ENCODE results near the gene CHST5.

Gene CHST5

GRCh38 chr16:75535901-75536300 is at the start of gene CHST5:
Gene CHST5 (minus strand): TSS chr16:75536108. CDS start chr16:75530384, 5,724 bp downstream.
- no peak for DNase-seq (ENCODE audit: low read depth in 2 of 2)

GRCh38 chr16:75584108-75584507 is 48.2 kb upstream of the CHST5 start:
- no peak for DNase-seq (ENCODE audit: low read depth in 2 of 2)

GRCh38 chr16:75579281-75579834 is 43.5 kb upstream of the CHST5 start:
- DNase-seq (ENCODE audit: low read depth in 2 of 2), result no peak

GRCh38 chr16:75578725-75579124 is 42.8 kb upstream of the CHST5 start:
- DNase-seq (ENCODE audit: low read depth in 2 of 2), result no peak

DNA sequence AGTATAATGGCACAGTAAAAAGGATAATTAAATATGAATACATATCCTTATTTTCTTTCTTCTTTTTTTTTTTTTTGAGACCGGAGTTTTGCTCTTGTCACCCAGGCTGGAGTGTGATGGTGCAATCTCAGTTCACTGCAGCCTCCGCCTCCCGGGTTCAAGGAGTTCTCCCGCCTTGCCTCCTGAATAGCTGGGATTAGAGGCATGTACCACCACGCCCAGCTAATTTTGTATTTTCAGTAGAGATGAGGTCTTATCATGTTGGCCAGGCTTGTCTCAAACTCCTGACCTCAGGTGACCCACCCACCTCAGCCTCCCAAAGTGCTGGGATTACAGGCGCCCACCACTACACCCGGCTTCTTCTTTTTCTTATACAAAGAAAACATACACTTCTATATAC is 42.3 kb upstream of the CHST5 start:
- DNase-seq (ENCODE audit: low read depth in 2 of 2), result no peak

- DNase-seq (ENCODE audit: low read depth in 2 of 2), result no peak
Observed at GRCh38 chr16:75576384-75576811, 40.5 kb upstream of the CHST5 start.

DNA sequence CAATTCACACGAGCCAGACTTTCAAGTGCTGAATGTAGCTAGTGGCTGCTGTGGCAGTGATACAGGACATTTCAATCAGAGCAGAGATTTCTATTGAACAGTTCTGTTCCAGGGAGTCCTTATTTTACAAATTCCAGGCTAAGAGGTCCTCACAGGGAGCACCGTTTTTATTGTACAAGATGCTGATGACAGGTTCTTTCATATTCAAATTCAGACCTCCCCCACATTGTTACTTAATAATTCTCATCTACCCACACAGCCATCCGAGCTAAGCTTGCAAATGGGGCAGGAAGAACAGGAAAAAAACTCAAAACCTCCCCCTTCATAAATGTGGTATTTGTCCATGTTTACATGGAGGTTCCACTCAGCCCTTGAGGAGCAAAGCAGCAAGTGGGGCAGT is 40.0 kb upstream of the CHST5 start:
- DNase-seq (ENCODE audit: low read depth in 2 of 2), result no peak

DNA sequence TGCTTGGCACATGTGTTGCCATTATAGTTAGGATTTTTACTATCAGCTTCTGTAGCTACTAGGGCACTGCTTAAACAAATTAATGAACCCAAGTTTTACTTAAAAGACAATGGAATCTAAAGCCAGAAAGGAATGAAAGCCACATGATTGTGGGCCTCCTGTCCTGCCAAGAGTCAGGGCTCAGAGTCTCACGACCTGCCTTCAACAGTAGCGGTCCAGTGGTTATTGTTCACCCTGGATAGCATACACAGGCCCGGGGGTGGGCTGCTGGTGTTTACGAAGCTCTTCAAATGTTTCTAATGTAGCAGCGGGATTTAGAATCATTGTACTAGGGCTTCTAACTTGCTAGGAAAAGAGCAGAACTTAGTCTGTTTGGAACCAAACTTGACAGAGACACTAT is 38.0 kb upstream of the CHST5 start:
- no peak for DNase-seq (ENCODE audit: low read depth in 2 of 2)

GRCh38 chr16:75572864-75573542 is 37.1 kb upstream of the CHST5 start:
- DNase-seq (ENCODE audit: low read depth in 2 of 2), result no peak

DNA sequence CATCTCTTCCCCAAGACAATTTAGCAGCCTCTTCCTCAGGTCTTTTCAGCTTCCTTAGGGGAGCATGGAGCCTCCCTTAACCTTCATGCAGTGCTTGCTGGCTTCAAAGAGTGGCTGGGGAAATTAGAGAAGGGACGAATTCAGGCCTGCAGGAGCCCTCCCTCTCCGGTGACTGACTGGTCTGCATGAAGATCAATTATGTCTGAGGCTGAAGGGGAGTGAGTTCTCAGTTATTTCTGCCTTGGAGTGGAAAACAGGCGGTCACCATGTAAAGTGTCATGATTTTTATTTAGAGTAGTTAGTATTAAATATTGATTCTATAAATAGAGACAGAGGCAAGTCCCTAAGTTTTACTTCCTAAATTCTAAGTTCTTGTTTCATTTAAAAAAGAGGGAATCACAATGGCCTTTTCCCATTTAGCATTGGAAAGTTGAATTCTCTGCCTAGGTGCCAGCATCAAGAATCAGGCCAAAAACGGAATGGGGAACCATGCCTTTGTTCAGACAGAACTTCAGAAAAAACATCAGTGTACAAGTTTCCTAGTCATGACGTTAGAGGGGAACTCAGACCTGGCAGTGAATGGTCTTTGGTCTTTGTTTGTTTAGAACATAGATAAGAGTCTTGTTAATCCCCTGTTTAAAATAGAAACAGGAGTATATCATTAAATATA is 34.6 kb upstream of the CHST5 start:
- DNase-seq (ENCODE audit: low read depth in 2 of 2), result no peak

DNA sequence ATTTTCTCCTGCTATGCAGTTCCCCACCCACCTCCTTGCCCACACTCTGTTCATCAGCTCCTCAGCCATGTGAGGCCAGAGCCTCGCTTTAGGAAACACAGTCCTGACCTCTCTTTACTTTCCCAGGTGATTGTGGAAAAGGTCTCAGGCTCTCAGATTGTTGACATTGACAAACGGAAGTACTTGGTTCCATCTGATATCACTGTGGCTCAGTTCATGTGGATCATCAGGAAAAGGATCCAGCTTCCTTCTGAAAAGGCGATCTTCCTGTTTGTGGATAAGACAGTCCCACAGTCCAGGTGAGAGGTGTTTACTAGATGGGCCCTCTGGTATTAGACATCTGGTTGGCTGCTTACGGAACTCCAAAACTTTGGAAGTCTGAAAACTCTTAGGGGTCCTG is 32.0 kb upstream of the CHST5 start:
- no peak for DNase-seq (ENCODE audit: low read depth in 2 of 2)

- DNase-seq (ENCODE audit: low read depth in 2 of 2), result no peak
Observed at GRCh38 chr16:75566758-75567255, 30.9 kb upstream of the CHST5 start.

- peak; percentile 79 to 82 for DNase-seq (ENCODE audit: low read depth in 2 of 2)
Observed at GRCh38 chr16:75566040-75566757, 30.3 kb upstream of the CHST5 start, which contains the start of gene GABARAPL2. Gene GABARAPL2 (plus strand): TSS chr16:75566379. CDS start chr16:75566487, 108 bp downstream.

DNA sequence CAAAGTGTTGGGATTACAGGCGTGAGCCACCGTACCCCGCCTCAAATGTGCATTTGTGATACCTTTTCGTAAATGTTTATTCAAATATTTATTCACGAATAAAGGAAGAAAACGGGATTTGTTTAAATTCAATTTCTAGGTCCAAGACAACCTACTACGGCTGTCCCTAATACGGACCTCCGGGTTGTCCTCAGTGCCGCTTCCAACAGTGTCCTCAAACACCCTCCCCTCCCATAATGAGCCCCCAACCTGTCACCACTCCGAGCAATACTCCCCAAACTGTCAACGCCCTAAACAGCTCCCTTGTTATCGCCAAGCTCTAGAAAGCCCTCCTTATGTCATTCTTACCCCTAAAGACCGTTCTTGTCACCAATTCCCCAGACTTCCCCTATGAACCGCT is 29.7 kb upstream of the CHST5 start:
- no peak for DNase-seq (ENCODE audit: low read depth in 2 of 2)

DNA sequence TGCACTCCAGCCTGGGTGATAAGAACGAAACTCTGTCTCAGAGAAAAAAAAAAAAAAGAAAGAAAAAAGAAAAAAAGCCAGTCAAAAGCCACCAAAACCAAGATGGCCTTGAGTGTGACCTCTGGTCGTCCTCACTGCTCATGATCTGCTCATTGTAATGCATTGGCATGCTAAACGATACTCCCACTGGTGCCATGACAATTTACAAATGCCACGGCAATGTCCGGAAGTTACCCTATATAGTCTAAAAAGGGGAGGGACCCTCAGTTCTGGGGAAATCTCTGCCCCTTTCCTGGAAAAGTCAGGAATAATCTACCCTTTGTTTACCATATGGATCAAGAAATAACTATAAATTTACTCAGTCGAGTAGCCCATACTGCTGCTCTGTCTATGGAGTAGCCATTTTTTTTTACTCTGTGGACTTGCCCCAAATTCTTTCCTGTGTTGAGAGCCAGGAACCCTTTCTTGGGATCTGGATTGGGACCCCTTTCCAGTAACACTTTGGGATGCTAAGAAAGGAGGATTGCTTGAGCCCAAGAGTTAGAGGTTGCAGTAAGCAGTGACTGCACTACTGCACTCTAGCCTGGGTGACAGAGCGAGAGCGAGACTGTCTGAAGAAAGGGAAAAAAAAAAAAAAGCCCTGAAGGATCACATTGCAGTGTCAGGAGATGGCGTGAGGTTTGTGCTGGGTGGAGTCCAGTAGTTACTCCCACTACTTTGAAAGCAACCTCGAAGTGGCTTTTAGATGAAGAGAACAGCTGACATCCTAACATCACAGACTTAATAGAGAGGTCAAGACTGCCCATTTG is 23.9 kb upstream of the CHST5 start:
- no peak for DNase-seq (ENCODE audit: low read depth in 2 of 2)

DNA sequence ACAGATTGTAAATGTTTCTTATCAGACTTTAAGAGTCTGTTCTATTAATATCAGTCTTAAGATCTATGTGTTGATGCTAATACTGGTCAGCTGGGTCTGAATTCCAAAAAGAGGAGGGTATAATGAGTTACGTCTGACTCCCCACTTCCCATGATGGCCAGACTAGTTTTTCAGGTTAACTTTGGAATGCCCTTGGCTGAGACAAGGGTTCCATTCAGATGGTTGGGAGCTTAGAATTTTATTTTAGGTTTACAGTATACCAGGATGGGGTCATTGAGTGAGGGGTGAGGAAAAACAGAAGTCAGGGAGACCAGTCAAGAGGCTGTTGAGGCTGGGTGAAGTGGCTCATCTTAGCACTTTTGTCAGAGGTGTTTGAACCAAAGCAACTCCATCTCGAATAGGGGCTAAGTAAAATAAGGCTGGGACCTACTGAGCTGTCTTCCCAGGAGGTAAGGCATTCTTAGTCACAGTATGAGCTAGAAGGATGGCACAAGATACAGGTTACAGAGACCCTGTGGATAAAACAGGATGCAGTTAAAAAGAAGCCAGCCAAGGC is 23.0 kb upstream of the CHST5 start:
- DNase-seq (ENCODE audit: low read depth in 2 of 2), result no peak

DNA sequence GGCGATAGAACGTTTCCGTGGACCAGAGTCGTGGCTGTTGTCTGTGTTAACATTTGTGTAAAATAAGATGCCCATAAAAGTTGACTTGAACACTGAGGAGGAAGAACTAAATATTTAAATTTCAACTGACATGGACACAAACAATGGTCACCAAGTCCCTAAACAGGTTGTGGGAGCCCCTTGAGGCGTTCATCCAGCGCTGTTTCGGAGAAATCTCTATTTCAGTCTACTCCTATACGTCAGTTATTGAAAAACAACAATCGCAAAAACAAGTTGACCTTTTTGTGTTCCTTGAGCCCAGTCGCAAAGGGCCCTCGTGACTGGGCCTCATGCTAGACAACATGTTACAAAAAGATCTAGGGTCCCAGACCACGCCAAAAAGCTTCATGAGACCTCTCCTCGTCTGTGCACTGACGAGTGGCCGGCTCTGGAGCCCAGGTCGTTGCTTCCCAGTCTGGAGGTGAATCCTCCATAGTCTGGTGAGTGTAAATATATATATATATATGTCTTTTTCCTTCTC is 20.6 kb upstream of the CHST5 start:
- DNase-seq (ENCODE audit: low read depth in 2 of 2), result no peak

- peak; percentile 93 to 95 for DNase-seq (ENCODE audit: low read depth in 2 of 2)
Observed at GRCh38 chr16:75555707-75556430, 20.0 kb upstream of the CHST5 start, which contains the start of gene TMEM231. Gene TMEM231 (minus strand): TSS chr16:75556252. CDS start chr16:75556209, 43 bp downstream.

- DNase-seq (ENCODE audit: low read depth in 2 of 2), result no peak
Observed at GRCh38 chr16:75555213-75555706, 19.4 kb upstream of the CHST5 start.

GRCh38 chr16:75552951-75553350 is 17.0 kb upstream of the CHST5 start:
- DNase-seq (ENCODE audit: low read depth in 2 of 2), result no peak

Measured in activated CD8-positive, alpha-beta memory T cell treated with anti-CD3 and anti-CD28 coated beads for 4 hours (primary cell).